Mucosa of gallbladder (tissue), 1 donor: ENCODE data around the gene PAEP. TPM values are rescaled to one million over a fixed set of nuclear protein-coding genes. Genes with fewer than 3 reads are reported as not detected.

ENCODE experiments used
- DNase-seq: peaks from one replicate; pipeline ENCODE4 v3.0.0-alpha.2; 2020; ENCODE audit warnings: low spot score
- total RNA-seq: library from RNA; stranded (reverse); gene quantifications from one replicate; pipeline ENCODE4 v1.2.1, GENCODE V29; 2021
- donor health status: DM: no; HTN: no; CAD: no.

PAEP gene
- total RNA-seq, 1 donor from 2014 or later: not detected

- DNase-seq: no peak
These were observed 10.5 kb upstream of the PAEP start for GRCh38 chr9:135551031-135551430.

- DNase-seq: no peak
These were observed 10.1 kb upstream of the PAEP start for GRCh38 chr9:135551456-135551855.

DNA sequence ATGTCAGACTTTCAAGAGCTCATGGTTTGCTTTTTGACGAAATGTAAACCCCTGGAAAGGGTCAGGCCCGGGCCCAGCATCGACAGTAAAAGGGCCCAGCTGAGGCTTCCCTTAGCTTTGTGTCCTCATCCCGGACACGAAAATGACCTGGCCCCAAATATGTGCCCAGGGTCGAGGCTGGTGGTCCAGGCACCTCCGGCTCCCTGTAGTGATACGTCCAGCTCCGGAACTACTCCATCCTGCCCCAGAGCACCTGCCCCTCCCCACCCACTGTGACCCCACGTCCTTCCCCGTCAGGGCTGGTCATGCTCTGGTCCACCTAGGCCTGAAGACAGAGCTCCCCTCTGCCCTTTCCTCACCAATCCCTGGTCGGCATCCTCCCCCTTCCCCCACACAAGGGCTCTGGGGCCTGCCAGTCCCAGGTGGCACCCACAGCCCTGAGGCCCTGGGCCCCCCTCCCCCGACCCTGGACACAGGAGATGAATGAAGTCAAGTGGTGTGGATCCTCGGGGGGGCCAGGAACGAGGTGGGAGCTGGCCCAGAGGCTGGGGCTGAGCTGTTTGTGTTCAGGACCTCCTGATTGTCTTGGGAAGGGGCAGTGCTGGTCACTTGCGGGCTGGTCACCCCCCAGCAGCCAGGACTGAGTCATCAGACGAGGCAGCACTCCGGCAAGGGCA lies 9.4 kb upstream of the PAEP start:
- DNase-seq: no peak

GRCh38 chr9:135552698-135553171 lies 8.8 kb upstream of the PAEP start:
- DNase-seq: no peak

DNA sequence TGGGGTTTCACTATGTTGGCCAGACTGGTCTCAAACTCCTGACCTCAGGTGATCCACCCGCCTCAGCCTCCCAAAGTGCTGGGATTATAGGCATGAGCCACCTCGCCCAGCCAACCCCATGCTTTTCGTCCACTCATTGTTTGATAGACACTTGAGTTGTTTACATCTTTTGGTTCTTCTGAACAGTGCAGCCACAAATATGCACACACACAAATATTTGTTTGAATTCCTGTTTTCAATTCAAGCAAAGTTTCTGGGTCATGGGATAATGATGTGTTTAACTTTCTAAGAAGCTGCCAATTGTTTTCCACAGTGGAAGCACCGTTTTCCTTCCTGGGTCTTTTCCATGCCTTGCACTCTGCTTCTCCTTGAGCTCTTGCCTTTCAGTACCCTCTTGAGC lies 6.8 kb upstream of the PAEP start:
- DNase-seq: no peak

- no peak for DNase-seq
These were observed 6.4 kb upstream of the PAEP start for GRCh38 chr9:135555203-135555602.

GRCh38 chr9:135555910-135556309 lies 5.6 kb upstream of the PAEP start:
- DNase-seq: no peak

GRCh38 chr9:135559606-135560005 lies 1.9 kb upstream of the PAEP start:
- no peak for DNase-seq

GRCh38 chr9:135562235-135562745 lies 734 bp downstream of the PAEP start:
- no peak for DNase-seq

DNA sequence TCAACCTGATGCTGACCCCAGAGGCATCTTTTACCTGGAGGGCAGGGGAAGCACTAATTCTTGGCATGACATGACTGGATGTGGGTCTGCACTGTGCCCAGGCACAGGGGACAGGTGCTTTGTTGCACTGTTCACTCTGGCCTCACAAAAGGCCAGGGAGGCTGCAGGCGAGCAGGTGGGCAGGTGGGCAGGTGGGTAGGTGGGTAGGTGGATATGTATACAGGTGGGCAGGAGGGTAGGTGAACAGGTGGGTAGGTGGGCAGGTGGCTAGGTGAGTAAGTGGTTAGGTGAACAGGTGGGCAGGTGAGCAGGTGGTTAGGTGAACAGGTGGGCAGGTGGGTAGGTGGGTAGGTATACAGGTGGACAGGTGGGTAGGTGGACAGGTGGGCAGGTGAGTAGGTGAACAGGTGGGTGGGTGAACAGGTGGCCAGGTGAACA lies 1.5 kb downstream of the PAEP start:
- no peak for DNase-seq

DNA sequence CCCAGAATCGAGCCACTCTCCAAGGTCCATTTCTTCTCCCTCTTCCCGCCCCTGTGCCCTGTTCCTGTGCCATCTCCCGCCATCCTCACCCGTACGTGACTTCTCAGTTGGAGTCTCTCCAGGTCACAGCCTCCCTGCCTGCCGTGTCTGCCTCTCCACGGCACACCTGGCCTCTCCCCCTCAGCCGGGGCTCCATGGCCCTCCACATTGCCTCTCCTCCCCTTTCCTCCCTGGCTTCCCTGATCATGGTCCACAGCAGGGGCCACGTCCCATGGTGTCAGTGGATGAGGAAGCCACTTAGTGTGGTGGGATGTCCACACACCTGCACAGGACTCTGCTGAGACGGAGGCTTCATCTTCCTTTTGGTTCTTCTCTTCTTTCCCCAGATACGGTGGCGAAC lies 2.3 kb downstream of the PAEP start:
- DNase-seq: no peak

- DNase-seq: no peak
These were observed 3.6 kb downstream of the PAEP start for GRCh38 chr9:135565141-135565628.

- DNase-seq: no peak
These were observed 4.1 kb downstream of the PAEP start for GRCh38 chr9:135565636-135566035.

GRCh38 chr9:135566552-135566951 lies 5.0 kb downstream of the PAEP start:
- DNase-seq: no peak

DNA sequence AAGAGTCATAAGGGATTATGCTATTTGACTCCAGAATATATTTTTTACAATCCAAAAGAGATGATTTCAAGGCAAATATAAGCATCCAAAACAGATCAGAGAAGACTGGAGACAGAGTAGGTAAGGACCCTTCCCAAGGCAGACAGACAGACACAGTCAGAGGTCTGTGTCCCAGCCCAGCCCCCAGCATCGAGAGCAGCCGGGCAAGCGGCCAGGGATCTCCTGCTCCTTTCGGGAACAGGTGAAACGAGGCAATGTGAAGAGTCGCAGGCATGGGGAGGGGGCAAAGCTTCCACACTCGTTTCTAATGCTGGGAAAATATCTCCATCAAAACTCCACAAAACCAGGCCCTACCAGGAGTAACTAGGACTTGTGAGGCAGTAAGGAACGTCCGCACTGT lies 5.8 kb downstream of the PAEP start:
- DNase-seq: no peak

- no peak for DNase-seq
These were observed 6.5 kb downstream of the PAEP start for GRCh38 chr9:135568026-135568425.

DNA sequence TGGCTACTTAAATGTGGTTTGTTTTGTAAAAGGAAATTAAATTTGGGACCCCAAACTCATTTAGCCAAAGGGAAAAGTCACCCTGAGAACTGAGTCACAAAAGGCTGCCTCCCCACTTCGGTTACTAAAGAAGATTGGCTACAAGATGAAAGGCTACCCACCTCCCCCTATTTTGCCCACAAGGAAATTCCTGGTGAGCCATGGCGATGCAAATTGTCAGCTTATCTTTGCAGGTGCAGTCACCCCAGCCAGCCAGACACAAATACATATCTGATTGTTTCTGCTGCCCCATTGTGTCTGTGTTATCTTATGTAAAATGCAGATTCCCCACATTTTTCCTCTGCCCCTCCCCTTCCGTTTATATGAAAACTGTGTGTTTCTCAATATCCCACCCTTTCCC lies 8.9 kb downstream of the PAEP start:
- DNase-seq: no peak

DNA sequence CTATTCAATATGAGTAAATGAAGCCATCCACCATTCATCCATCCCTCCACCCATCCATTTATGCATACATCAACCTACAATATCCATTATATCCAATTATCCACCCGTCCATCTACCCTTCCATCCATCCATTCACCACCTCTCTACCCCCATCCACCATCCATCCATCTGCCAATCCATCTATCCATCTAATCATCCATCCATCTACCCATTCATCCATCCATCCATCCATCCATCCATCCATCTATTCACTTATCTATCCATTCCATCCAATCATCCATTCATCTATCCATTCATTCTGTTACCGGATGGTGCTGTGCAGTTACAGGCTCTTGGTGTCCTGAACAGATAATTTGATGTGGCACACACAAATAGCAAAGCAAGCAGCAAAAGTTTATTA lies 10.7 kb downstream of the PAEP start:
- no peak for DNase-seq

- DNase-seq: no peak
These were observed 11.6 kb downstream of the PAEP start for GRCh38 chr9:135573124-135573523.

DNA sequence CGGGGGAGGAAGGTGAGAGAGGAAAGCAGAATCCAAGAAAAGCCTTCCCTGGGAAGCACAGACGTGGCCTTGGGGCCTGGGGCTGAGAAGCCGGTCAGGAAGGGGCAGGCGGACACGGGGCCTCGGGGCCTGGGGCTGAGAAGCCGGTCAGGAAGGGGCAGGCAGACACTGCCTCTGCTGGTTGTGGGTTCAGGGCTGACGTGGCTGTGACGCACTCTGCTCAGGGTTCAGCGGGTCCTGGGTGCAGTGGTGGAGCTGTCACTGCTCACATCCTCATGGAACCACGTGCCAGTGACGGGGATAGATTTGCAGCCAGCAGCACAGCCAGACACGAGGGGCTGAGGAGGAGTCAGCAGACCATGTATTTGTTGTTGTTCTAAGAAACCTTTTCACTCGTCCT lies 12.8 kb downstream of the PAEP start:
- no peak for DNase-seq

DNA sequence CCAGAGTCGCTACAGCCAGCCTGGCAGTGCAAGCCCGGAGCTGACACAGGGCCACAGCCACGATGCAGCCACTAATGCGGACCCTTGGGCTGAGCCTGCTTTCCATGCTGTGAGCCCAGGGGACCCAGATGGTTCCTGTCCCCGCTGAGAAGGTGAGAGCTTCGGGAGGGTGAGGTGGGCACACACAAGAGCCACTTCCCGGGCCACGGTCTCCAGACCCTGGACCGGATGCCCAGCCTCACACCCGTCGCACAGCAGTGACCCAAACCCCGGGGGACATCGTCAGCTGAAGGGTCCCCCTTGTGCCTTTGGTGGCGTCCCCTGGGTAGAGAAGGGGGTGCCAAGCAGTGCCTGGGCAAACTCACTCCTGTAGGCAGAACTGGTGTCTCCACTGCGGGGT lies 13.4 kb downstream of the PAEP start:
- no peak for DNase-seq

DNA sequence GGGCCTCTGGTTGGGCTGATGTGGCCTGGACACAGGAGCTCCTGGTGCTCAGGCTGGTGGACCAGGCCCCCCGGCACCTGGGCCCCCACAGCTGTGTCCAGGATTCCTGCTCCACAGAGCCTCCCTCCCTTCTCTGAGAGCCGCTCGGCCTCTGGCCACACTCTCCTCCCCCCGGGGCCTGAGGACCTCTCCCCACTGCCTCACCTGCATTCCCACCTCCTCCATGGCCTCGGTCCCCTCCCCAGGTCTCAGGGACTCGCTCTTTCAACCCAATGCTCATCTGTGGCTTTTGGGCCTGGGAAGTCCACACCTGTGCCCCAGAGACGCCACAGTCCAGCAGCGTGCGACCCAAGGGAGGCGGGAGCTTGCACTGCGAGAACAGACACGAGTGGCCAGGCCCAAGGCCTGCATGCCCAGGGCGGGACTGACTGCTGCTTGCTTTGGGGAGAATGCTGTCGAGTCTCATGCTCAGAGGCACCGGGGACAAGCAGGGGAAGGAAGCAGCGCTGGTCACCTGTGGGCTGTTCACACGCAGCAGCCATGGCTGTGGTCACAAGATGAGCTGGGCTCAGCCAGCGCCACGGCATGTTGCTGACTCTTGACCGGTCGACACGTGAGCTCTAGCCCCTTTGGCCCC lies 14.6 kb downstream of the PAEP start:
- no peak for DNase-seq

- no peak for DNase-seq
These were observed 15.7 kb downstream of the PAEP start for GRCh38 chr9:135577256-135577655.
